GM19328 (cell line): Measurements from ENCODE around the gene KCTD19.

ENCODE experiments used
- ATAC-seq: cut with Tn5 transposase; IDR thresholded peaks from one replicate; pipeline ENCODE4 v1.9.1; 2021; ENCODE audit warnings: mild to moderate bottlenecking, moderate library complexity; ENCODE audit not compliant: unreplicated experiment

Gene KCTD19

DNA sequence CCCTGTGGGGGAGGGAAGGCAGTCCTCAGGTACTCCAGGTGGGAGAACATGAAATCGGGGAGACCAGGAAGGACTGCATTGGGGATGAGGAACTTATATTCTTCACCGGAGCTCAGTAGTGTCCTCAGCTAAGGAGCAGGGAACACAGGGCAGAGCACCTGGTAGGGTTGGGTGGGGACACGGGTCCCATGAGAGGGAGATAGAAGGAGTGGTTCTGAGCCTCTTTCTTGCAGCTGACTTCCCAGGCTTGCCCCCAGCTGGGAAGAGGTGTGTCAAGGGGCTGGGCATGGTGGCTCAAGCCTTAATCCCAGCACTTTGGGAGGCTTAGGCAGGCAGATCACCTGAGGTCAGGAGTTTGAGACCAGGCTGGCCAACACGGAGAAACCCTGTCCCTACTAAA lies 81.4 kb downstream of the KCTD19 start:
- ATAC-seq: no peak

DNA sequence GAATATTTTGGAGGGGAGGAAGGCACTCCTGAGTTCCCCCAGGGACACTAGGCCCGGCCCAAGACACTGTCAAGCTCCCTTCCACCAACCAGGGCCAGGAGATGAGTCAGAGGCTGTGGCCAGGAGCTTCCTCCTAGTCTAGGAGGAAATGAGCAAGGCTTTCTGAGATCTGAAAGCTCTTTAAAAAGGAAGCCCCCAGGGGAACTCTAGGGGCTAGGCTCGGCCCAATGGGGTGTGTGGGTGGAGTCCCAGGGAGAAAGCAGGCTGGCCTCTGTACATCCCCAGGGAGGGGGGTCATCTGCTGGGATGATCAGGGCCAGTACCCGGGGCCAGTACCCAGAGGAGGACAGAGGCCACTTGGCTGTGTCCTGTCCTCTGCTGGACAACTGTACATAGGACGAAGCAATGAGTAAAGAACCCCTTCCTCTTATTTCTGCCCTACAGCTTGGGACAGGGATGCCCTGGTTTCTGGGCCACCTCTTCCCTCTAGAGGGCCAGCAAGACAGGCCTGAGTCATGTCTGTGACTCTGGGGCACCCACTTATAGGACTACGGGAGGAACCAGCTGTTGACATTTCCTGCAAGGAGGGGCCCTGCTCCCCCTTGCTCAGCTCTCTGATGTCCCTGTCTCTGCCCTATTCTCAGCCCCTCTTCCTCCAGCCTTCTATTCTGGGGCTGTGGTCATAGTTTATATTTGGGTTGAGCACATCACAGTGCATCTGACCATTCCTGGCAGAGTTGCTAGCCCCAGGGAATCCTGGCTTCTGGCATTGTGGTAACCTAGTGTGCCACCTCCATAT lies 82.0 kb downstream of the KCTD19 start:
- peak; percentile 36 for ATAC-seq

GRCh38 chr16:67243481-67243880 lies 83.1 kb downstream of the KCTD19 start:
- ATAC-seq: no peak

DNA sequence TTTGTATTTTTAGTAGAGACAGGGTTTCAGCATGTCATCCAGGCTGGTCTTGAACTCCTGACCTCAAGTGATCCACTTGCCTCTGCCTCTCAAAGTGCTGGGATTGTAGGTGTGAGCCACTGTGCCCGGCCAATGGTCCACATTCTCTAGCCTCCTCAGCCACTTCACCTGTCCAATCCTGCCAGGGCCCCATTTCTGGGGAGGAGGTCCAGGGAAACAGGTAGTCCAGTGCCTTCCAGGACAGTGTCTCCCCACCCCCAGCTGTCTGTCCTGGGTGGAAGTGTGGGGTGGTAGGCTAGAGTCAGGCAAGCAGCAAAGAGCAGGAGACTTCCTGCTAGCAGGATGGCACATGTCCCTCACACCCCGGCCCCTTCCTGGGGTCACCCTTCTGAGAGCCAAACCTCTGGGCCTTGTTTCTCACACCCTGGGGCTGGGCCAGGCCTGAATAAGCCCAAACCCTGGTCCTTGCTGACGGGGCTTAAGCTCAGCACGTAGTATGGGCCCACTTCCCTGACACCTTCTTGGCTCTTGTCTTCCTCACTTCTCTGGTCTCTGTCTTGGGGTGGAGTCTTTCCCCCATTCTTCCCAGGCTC lies 84.3 kb downstream of the KCTD19 start:
- ATAC-seq: no peak

DNA sequence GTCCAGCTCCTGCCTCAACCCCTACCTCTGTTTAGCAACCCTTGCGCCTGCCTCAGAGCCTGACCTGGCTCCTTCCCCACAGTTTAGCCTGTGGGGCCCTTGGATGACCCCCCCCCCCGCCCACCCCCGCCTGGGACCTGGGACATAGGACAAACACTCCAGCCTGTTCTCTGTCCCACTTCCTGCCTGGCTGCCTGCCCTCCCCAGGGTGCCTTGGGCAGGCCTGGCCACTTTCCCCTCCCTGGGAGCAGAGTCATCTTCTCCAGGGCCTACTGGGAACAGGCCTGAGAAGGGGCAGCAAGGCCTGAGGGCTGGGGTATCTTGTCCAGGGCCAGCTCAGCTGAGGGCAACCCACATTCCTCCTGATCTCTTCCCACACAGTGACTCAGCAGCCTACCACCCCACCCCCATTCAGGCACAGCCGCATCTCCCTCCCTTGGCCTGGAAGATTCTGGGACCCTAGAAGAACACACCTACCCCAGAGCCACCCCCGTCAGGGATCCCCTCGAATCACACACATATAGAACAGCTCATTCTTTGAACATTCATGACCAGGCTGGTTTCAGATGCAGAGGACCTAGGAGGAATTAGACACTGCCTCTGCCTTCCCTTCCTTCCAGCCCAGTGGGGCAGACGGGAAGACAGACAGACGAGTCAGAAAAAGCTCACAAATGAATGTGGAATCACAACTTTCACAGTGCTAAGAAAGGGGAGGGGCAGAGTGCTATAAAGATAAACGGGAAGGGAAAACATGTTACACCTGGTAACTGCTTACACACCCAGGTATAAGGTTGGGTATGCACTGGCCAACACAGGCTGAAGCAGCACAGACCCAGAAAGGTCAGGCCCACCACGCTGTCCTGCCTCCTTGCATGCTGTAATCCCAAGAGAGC lies 85.3 kb downstream of the KCTD19 start:
- ATAC-seq: no peak

GRCh38 chr16:67240506-67240905 lies 86.0 kb downstream of the KCTD19 start:
- no peak for ATAC-seq
